Karpas-422 (cell line): ENCODE results near the gene CFTR. TPM values are rescaled to one million over a fixed set of nuclear protein-coding genes. Genes with fewer than 3 reads are reported as not detected.
A peak's percentile ranks its signal among the peaks of the same experiment; 100 is the strongest.

ENCODE experiments used
- DNase-seq: peaks from one replicate; pipeline ENCODE4 v3.0.0-alpha.2; 2015
- H2AFZ ChIP-seq: fragments of 200-600 bp; sonication (generic); 2 replicates; pipeline ENCODE4 v1.6.1; 2014; ENCODE audit warnings: antibody characterized with exemption, low read length, mixed read lengths
- H3K27ac ChIP-seq: fragments of 200-600 bp; sonication (generic); 2 replicates; pipeline ENCODE4 v1.5.1; 2014; ENCODE audit warnings: mild to moderate bottlenecking, low read length, moderate library complexity
- H3K27me3 ChIP-seq: fragments of 200-600 bp; sonication (generic); 2 replicates; pipeline ENCODE4 v1.6.1; 2014; ENCODE audit warnings: low read length, mixed read lengths
- H3K36me3 ChIP-seq: fragments of 200-600 bp; sonication (generic); 2 replicates; pipeline ENCODE4 v1.6.1; 2014; ENCODE audit warnings: low read length, mixed read lengths; ENCODE audit not compliant: insufficient read depth
- H3K4me1 ChIP-seq: fragments of 200-600 bp; sonication (generic); 2 replicates; pipeline ENCODE4 v1.6.1; 2014; ENCODE audit warnings: mild to moderate bottlenecking, low read length, mixed read lengths
- H3K4me2 ChIP-seq: fragments of 200-600 bp; sonication (generic); 2 replicates; pipeline ENCODE4 v1.6.1; 2014; ENCODE audit warnings: low read length, low read depth, mild to moderate bottlenecking; ENCODE audit not compliant: poor library complexity, severe bottlenecking
- H3K4me3 ChIP-seq: fragments of 200-600 bp; sonication (generic); 2 replicates; pipeline ENCODE4 v1.5.1; 2014; ENCODE audit warnings: mild to moderate bottlenecking, antibody characterized with exemption, low read length, mixed read lengths
- H3K79me2 ChIP-seq: fragments of 200-600 bp; sonication (generic); 2 replicates; pipeline ENCODE4 v1.6.1; 2014; ENCODE audit warnings: mild to moderate bottlenecking, low read length, mixed read lengths
- H3K9ac ChIP-seq: fragments of 200-600 bp; sonication (generic); 2 replicates; pipeline ENCODE4 v1.6.0; 2014; ENCODE audit warnings: low read length
- H3K9me2 ChIP-seq: fragments of 200-600 bp; sonication (generic), shearing (Covaris generic); replicated peaks from 2 replicates; pipeline ENCODE4 v1.6.0; 2014; ENCODE audit warnings: mild to moderate bottlenecking, low read length, moderate library complexity; ENCODE audit not compliant: insufficient read depth
- H3K9me3 ChIP-seq: fragments of 300-700, 200-600 bp; sonication (generic); 2 replicates; pipeline ENCODE4 v1.6.1; 2014; ENCODE audit warnings: low read length, mixed read lengths
- H4K20me1 ChIP-seq: fragments of 200-600 bp; sonication (generic); 2 replicates; pipeline ENCODE4 v1.6.1; 2014; ENCODE audit warnings: mild to moderate bottlenecking, antibody characterized with exemption, low read length, low read depth; ENCODE audit not compliant: insufficient read depth
- total RNA-seq: library from RNA; depleted of rRNA; stranded (reverse); fragments of >200 nt; shearing (Covaris generic); gene quantifications from 2 replicates; pipeline ENCODE4 v1.2.3, GENCODE V29; 2014; ENCODE audit warnings: low replicate concordance; rRNA removed

CFTR gene
- not detected in 2 replicates for total RNA-seq

DNA sequence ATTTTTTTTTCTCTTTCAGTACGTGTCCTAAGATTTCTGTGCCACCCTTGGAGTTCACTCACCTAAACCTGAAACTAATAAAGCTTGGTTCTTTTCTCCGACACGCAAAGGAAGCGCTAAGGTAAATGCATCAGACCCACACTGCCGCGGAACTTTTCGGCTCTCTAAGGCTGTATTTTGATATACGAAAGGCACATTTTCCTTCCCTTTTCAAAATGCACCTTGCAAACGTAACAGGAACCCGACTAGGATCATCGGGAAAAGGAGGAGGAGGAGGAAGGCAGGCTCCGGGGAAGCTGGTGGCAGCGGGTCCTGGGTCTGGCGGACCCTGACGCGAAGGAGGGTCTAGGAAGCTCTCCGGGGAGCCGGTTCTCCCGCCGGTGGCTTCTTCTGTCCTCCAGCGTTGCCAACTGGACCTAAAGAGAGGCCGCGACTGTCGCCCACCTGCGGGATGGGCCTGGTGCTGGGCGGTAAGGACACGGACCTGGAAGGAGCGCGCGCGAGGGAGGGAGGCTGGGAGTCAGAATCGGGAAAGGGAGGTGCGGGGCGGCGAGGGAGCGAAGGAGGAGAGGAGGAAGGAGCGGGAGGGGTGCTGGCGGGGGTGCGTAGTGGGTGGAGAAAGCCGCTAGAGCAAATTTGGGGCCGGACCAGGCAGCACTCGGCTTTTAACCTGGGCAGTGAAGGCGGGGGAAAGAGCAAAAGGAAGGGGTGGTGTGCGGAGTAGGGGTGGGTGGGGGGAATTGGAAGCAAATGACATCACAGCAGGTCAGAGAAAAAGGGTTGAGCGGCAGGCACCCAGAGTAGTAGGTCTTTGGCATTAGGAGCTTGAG is at the start of gene CFTR:
TSS of gene CFTR (plus strand) at position 801 of the 830 bp plus-strand sequence. CDS start 70 bp downstream, outside the sequence.
- no peaks in the 10 kb centered on the region for H4K20me1 ChIP-seq
- H3K9me3 ChIP-seq = no peaks in the 10 kb centered on the region
- no peaks in the 10 kb centered on the region for H3K27me3 ChIP-seq
- no peak within 1 kb of the TSS for H3K4me3 ChIP-seq
- H3K4me2 ChIP-seq = no peak within 1 kb of the TSS
- H3K27ac ChIP-seq = no peak within 1 kb of the TSS
- H3K9me2 ChIP-seq = no peaks in the 10 kb centered on the region
- no peak for DNase-seq
- no peak within 1 kb of the TSS for H2AFZ ChIP-seq
- H3K9ac ChIP-seq = no peak within 1 kb of the TSS
- no peaks in the 10 kb centered on the region for H3K36me3 ChIP-seq
- H3K79me2 ChIP-seq = no peaks in the 10 kb centered on the region
- no peaks in the 10 kb centered on the region for H3K4me1 ChIP-seq

DNA sequence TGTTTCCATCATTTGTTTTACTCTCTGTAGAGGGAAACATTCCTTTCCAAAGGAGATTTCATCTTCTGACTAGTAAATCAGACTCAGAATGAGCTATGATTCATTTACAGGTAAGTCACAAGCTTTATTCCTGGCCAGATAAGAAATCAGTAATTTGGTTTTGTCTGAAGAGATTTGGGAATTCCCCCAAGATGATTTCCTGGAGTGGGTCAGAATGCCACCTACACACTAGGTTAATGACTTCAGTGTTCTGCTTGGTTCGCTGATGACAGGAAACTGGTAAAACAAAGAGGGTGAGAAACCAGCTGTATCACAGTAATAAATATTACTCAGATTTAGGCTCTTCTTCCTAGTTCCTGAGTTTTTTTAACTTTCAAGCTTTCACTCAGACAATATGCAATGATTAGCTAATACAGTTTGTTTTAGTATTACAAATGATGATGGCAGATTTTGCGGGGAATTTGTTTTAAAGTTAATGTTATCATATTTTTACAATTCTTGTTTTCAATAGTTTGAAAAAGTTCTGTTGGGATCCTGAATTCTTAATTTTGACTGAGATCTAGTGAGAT is 44.3 kb upstream of the CFTR start:
- no peaks in the 10 kb centered on the region for H3K79me2 ChIP-seq
- H3K9me2 ChIP-seq = no peaks in the 10 kb centered on the region
- no peak for DNase-seq
- no peak overlapping the region for H2AFZ ChIP-seq
- peaks cover 3% of the 10 kb centered on the region; the same call in 1 of the 2 replicates for H3K27me3 ChIP-seq
- H3K36me3 ChIP-seq = no peaks in the 10 kb centered on the region
- no peak overlapping the region for H3K9ac ChIP-seq
- H3K9me3 ChIP-seq = no peaks in the 10 kb centered on the region
- H3K4me3 ChIP-seq = no peak overlapping the region
- H3K27ac ChIP-seq = no peak overlapping the region
- H3K4me1 ChIP-seq = no peaks in the 10 kb centered on the region
- no peaks in the 10 kb centered on the region for H4K20me1 ChIP-seq
- H3K4me2 ChIP-seq = no peak overlapping the region

DNA sequence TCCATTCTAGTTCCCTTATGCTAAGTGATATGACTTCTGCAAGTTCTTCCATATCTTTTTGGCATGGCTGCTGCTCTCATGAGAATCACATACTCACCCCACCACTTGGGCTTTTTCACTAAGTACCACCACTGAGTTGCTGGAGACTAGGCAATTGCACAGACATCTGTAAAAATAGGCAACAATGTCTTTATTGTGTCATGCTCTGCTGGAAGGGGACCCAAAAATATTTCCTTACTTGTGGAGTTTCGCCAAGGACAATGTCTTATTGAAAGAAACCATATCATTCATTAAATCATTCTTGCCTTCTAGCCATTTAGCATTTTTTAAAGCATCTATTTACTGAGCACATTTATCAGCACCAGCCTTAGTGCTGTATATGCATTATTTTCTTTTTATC is 35.2 kb upstream of the CFTR start:
- no peaks in the 10 kb centered on the region for H3K4me1 ChIP-seq
- no peak overlapping the region for H3K27ac ChIP-seq
- H3K79me2 ChIP-seq = no peaks in the 10 kb centered on the region
- no peak overlapping the region for H2AFZ ChIP-seq
- DNase-seq = no peak
- H4K20me1 ChIP-seq = no peaks in the 10 kb centered on the region
- H3K9ac ChIP-seq = no peak overlapping the region
- H3K36me3 ChIP-seq = no peaks in the 10 kb centered on the region
- H3K9me3 ChIP-seq = no peaks in the 10 kb centered on the region
- no peaks in the 10 kb centered on the region for H3K9me2 ChIP-seq
- H3K4me3 ChIP-seq = no peak overlapping the region
- no peaks in the 10 kb centered on the region for H3K27me3 ChIP-seq
- H3K4me2 ChIP-seq = no peak overlapping the region

DNA sequence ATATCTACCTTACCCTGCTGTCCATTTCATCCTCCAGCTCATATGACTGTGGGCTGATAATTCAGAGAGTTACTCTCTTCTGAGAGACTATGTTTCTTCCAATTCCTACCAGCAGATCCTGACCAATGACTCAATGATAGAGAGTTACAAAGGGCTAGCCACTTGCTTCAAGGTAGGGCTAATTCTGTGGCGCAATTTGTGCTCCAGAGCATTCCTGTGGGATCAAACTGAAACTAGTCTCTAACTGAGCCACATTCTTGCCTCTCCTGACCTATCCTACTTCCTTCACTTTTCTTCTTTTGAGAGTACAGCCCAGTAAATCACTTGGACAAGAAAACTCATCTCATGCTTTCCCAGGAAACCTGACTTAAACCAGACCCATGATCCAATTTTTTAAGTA is 34.6 kb upstream of the CFTR start:
- DNase-seq = no peak
- Histone ChIP-seq H3K4me2 (no peak overlapping the region), H3K4me3 (no peak overlapping the region), H2AFZ (no peak overlapping the region), H3K4me1 (no peaks in the 10 kb centered on the region), H3K9me3 (no peaks in the 10 kb centered on the region), H3K27ac (no peak overlapping the region), H3K79me2 (no peaks in the 10 kb centered on the region), H3K27me3 (no peaks in the 10 kb centered on the region), H3K9me2 (no peaks in the 10 kb centered on the region), H3K36me3 (no peaks in the 10 kb centered on the region), H4K20me1 (no peaks in the 10 kb centered on the region), H3K9ac (no peak overlapping the region)

DNA sequence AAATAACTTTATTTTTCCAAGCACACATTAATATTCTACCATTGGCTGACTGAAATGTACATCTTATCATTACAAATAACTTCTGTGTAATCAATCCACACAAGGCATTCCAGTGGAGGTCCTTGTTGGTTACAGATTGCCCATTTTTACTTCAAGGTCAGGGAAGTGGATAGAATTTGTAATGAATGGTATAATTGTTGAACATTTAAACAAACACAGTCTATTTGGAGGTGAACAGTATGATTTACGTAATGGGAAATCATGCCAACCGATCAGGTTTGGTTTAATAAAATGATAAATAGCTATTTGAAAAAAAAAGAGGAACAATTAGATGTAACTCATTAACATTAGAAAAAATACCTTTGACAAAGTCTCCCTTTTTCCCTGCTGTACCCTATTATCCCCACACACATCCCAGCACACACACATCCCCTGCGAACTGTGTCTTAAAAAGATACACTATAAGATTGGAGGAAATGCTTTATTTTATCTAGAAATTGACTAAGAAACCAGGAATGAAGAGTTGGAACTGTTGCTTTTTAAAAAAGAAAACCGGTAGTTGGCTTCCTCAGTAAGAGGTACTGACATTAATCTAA is 33.5 kb upstream of the CFTR start:
- H3K9ac ChIP-seq = no peak overlapping the region
- no peak overlapping the region for H3K4me2 ChIP-seq
- DNase-seq = no peak
- H3K9me3 ChIP-seq = no peaks in the 10 kb centered on the region
- H3K36me3 ChIP-seq = no peaks in the 10 kb centered on the region
- no peaks in the 10 kb centered on the region for H3K27me3 ChIP-seq
- H3K4me1 ChIP-seq = no peaks in the 10 kb centered on the region
- no peaks in the 10 kb centered on the region for H3K9me2 ChIP-seq
- no peak overlapping the region for H2AFZ ChIP-seq
- H4K20me1 ChIP-seq = no peaks in the 10 kb centered on the region
- H3K4me3 ChIP-seq = no peak overlapping the region
- H3K79me2 ChIP-seq = no peaks in the 10 kb centered on the region
- H3K27ac ChIP-seq = no peak overlapping the region

DNA sequence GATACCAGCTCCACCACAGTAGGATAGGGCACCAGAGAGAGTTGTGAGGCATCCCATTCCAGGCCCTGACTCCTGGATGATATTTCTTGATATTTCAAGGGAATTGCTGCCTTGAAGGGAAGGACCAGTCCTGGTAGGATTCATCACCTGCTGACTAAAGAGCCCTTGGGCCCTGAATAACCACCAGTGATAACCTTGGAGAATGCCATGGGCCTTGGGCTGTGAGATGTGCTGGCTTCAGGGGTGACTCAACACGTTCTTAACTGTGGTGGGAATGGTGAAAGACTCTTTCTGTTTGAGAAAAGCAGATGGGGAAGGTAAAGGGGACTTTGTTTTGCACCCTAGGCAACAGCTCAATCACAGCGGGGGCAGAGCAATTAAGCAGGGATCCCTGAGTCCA is 31.2 kb upstream of the CFTR start:
- Histone ChIP-seq H3K4me3 (no peak overlapping the region), H2AFZ (no peak overlapping the region), H3K4me1 (no peaks in the 10 kb centered on the region), H3K9me3 (no peaks in the 10 kb centered on the region), H3K9ac (no peak overlapping the region), H3K4me2 (no peak overlapping the region), H4K20me1 (no peaks in the 10 kb centered on the region), H3K36me3 (no peaks in the 10 kb centered on the region), H3K27ac (no peak overlapping the region), H3K9me2 (no peaks in the 10 kb centered on the region), H3K27me3 (no peaks in the 10 kb centered on the region), H3K79me2 (no peaks in the 10 kb centered on the region)
- no peak for DNase-seq

DNA sequence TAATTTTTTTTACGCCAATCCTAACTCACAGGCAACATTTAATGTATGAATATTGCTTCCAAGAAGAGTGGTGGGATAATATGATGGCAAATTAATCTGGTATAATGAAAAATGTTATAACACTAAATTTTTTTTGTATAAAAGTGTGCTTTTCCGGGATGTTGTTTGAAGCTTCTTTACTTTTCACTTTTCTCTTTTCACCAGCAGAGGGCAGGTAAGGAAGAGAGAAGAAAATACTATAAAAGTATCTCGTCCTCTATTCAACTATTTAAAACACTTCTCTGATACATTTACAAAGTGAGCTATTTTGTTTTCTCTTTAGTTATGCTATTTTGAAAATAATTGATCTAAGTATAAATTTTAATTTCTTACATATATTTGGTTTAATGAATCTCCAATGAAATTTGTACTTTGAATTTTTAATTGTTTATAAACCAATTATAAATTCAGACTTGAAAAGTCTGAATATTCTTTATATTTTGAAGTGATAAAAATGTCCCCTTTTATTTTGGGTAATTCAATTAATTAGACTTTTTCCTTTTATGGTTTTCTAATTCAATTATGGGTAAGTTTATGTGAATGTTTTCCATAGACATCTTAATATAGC is 20.7 kb upstream of the CFTR start:
- Histone ChIP-seq H3K79me2 (no peaks in the 10 kb centered on the region), H3K4me2 (no peak overlapping the region), H3K9ac (no peak overlapping the region), H3K4me3 (no peak overlapping the region), H3K9me3 (no peaks in the 10 kb centered on the region), H3K36me3 (no peaks in the 10 kb centered on the region), H2AFZ (no peak overlapping the region), H3K4me1 (no peaks in the 10 kb centered on the region), H3K27ac (no peak overlapping the region), H4K20me1 (no peaks in the 10 kb centered on the region), H3K9me2 (no peaks in the 10 kb centered on the region), H3K27me3 (no peaks in the 10 kb centered on the region)
- DNase-seq = peak; percentile 68

DNA sequence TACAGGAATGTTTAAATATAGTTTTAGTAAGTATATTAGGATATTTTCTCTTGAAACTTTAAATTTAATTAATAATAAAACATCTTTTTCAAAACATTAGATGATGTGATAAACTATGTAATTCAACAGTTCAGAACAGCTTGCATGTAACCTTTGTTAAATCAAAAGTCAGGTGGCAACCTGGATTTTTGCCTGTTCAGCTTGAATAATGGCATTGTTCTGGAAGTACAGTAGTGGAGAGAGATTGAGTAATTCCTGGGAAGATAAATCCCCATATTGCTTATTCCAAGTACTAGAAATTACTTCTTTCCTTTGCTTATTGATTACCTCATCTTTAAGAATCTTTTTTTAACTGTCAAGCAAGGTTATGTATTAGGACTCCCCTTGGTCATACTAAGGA is 20.1 kb upstream of the CFTR start:
- Histone ChIP-seq H3K9me2 (no peaks in the 10 kb centered on the region), H3K4me2 (no peak overlapping the region), H3K4me3 (no peak overlapping the region), H3K4me1 (no peaks in the 10 kb centered on the region), H2AFZ (no peak overlapping the region), H3K27ac (no peak overlapping the region), H3K27me3 (no peaks in the 10 kb centered on the region), H3K79me2 (no peaks in the 10 kb centered on the region), H4K20me1 (no peaks in the 10 kb centered on the region), H3K9ac (no peak overlapping the region), H3K9me3 (no peaks in the 10 kb centered on the region), H3K36me3 (no peaks in the 10 kb centered on the region)
- DNase-seq = no peak
